HG02970 (cell line): ENCODE results near the gene AIPL1.
"Not testable (repeated sequence)": the region's sequence is repeated elsewhere in the genome, so short reads cannot be mapped to it uniquely, and the experiment has no call there.

Experiments used
- ATAC-seq: cut with Tn5 transposase; IDR thresholded peaks from one replicate; pipeline ENCODE4 v1.9.1; 2021; ENCODE audit warnings: mild to moderate bottlenecking, moderate library complexity, moderate number of reproducible peaks; ENCODE audit not compliant: unreplicated experiment, low FRiP score

The AIPL1 gene

GRCh38 chr17:6435051-6435450, at the start of gene AIPL1:
Gene AIPL1, minus strand, starts transcription at chr17:6435121. Its CDS starts 17 bp downstream, at chr17:6435104.
- ATAC-seq = no peak

DNA sequence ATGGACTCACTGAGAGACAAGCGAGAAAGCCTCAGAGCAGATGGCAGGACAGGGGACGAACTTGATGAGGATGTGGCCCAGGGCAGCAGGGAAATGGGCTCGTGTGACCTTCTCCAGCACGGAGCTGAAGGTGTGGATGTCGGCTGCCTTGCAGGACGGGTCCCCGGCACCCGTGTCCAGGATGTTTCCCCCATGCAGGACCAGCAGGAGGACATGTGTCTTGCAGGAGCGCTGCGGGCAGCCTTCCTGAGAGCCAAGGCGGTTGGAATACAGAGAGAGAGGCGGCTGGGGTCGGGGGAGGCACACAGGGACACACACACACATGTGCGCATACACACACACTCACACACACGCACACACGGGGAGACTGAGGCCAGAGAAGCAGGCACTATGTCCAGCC, 48.6 kb upstream of the AIPL1 start:
- ATAC-seq = no peak

GRCh38 chr17:6482796-6483195, 47.9 kb upstream of the AIPL1 start:
- not testable (repeated sequence) for ATAC-seq

DNA sequence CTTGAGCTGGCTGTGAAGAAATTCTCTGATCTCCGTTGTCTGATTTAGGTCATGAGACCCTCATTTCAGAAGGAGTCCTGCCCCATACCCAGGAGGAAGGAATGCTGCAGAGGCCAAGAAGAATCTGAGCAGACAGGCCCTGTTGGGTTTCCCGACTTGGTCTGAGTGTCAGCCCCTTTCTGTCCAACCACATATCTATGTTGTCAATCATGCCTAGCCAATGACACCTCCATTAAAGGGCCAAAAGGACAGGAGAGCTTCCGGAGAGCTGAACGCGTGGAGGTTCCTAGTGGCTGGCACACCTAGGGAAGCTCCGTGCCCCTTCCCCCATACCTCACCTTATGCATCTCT, 47.2 kb upstream of the AIPL1 start:
- no peak for ATAC-seq

DNA sequence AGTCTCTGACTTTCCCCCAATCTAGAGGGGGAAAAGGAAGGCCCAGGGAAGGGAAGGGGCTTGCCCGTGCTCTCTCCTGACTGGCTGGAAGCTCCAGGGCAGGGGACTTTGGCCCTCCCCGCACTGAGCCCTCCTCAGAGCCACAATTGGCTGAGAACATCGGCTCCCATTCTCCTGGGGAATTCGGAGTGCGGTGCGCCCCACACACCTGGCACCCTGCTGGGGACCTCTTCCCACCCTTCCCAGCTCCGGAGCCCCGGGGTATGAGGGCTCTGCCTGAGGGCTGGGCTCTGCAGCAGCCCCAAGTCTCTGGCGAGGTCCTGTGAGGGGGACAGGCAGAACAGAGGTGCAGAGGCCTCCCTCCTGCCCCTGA, 45.4 kb upstream of the AIPL1 start:
- no peak for ATAC-seq

- ATAC-seq = no peak
Observed at GRCh38 chr17:6479622-6480302, 44.8 kb upstream of the AIPL1 start.

DNA sequence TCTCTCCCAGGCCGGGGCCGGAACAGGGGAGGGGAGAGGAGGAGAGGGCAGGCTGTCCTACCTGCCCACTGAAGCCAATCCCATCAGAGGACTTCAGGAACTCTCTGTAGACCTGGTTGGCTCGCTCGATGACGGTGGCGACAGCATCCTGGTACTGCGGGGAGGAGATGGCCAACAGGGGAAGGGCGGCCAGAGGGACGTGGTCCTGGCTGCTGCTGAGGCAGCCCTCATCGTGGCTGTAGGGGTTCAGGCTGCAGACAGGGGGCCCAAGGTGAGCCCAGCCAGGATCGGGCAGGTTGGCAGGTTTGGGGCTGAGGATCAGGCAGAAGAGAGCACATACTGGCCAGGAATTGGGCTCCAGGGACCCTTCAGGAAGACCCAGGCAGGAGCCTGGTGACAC, 43.6 kb upstream of the AIPL1 start:
- ATAC-seq = no peak

- ATAC-seq = no peak
Observed at GRCh38 chr17:6477831-6478383, 43.0 kb upstream of the AIPL1 start.

DNA sequence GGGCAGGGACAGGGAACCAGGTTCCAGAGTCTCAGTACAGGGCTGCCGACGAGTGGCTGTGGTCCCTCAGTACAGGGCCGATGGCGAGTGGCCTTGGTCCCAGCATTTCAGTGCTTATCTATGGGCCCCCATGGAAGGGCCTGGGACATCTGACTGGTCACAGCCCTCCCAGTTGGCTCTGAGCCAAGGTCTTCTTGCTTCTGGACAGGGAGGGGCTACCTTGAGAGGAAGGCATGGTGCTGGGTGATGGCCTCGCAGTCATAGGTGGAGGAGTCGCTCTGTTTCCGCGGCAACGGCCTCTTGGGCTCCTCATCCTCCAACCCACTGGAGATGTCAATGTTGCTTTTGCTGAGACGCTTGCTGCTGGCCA, 41.9 kb upstream of the AIPL1 start:
- ATAC-seq = no peak

DNA sequence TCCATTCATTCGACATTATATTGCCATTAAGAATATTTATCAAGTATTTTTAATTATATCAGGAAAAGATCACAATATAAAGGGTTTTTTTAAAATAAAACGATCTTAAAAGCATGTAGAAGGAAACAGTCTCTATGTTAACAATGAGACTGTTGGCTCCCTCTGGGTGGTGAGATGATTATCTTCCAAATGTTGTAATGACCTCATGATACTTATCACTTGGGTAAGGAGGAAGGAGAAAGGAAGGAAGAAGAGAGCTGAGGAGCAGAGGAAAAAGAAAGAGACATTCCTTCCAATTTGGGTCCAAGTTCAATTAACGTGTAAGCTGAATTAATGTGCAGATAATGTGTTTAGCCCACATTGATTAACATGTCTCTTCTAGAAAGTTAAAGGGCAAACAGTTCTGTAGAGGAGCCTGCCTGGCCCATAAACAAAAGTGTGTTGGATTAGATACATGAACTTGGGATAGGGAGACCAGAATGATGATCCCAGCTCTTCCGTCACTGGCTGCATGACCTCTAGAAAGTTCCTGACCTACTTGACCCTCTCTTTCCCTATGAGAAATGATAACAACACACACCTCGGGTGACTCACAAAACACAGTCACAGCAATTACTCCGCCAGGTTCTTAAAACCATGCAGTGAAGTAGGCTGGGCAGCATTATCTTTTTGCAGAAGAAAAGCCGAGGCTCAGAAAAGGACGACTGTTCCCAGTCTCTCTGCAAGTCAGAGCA, 41.3 kb upstream of the AIPL1 start:
- no peak for ATAC-seq

DNA sequence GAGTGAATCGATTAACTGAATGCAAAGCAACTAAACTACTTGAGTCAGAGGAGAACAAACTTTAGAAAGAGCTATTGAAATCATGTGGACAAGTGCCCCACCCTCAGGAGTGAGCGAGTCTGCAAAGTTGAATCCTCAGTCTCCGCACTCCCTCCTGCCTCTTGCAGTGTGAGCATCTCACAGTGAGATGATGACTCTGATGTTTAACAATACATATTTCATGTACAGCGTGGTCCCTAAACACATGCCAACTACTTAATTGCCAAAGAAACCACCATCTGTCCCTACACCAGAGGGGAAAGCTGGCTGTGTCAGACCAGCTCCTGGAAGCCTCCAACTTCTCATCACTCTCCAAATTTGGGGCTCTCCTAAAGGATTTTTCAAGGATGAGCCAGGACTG, 40.5 kb upstream of the AIPL1 start:
- ATAC-seq = no peak

DNA sequence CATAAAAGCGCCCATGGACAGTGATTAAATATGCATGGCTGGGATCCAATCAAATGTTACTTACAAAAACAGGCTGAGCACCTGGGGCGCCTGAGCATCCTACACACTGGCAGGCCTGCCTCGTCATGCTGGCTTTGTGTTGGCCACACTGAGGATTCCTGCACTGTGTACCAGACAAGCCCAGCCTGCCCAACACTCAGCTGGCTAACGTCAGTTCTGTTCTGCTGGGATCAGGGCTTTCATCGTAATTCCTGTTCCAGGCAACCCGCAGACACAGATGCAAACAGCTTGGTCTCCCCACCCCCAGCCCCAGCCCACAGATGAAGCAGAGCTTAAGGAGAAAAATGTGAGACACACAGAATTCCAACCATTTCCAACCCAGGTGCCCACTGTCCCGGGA, 40.0 kb upstream of the AIPL1 start:
- ATAC-seq = no peak

GRCh38 chr17:6474376-6474775, 39.5 kb upstream of the AIPL1 start:
- no peak for ATAC-seq

DNA sequence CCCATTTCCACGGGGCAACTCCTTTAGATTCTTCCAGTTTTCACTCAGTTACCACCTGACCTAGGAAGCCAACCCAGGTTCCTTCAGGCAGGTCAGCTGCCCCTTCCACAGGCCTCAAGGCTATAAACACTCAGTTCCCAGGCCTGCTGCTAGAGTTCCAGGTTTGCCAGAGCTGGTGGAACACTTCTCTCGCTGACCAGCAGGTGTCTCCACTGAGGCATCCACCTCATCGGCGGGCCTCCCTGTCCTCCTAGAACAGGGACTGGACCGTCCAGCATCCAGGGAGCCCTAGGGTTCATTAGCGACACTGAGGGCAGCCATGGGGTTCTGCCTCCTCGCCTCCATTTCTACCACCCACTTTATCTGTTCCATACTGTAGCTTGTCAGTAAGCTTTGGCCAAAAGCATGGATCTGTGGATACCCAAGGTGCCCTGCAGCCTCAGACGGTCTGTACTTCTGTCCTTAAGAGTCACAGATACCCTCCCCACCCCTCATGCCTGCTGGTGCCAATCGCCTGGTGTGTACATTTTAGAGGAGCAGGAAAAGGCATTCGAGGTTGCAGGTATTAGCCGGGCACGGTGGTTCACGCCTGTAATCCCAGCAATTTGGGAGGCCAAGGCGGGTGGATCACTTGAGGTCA, 38.3 kb upstream of the AIPL1 start:
- no peak for ATAC-seq

GRCh38 chr17:6472517-6472916, 37.6 kb upstream of the AIPL1 start:
- ATAC-seq = no peak

DNA sequence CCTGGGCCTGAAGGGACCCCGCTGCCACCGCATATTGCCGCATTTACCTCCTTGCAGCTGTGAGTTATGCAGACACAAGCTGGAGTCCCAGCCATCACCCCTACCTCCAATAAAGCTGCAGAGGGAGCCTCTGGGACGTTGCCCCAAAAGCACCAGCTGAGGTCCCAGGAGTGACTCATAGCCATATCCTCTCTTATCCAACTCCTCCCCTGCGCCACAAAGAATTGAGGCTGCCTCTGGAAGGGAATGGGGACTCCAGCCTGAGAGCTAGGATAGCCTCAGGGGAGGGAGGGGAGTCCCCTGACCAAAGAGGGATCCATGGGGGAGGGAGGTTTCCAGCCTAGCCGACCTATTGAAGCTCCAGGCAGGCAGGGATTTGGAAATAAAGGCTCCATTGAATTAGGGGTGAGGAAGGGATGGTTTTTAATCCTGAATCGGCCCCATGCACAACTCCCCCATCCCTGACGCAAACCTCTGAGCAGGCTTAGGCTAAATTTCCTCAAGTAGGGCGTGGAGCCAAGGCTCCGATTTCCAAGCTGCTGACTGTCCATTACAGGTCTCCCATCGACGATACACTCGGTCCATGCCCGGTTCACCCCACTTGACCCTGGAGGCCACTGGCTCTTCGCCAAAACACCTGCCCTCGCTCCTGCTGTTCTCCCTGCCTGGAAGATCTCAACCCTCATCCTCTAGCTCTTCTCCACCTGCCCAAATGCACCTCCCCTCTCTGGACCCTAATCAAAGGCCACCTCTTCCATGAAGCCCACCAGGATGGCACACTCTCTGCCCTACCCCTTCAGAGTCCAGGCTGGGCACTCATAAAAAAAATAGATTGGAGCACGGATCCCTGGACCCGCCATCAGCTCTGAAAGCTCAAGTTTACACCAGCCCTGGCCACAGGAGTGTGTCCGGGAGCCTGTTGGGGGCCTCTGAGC, 36.9 kb upstream of the AIPL1 start:
- no peak for ATAC-seq

DNA sequence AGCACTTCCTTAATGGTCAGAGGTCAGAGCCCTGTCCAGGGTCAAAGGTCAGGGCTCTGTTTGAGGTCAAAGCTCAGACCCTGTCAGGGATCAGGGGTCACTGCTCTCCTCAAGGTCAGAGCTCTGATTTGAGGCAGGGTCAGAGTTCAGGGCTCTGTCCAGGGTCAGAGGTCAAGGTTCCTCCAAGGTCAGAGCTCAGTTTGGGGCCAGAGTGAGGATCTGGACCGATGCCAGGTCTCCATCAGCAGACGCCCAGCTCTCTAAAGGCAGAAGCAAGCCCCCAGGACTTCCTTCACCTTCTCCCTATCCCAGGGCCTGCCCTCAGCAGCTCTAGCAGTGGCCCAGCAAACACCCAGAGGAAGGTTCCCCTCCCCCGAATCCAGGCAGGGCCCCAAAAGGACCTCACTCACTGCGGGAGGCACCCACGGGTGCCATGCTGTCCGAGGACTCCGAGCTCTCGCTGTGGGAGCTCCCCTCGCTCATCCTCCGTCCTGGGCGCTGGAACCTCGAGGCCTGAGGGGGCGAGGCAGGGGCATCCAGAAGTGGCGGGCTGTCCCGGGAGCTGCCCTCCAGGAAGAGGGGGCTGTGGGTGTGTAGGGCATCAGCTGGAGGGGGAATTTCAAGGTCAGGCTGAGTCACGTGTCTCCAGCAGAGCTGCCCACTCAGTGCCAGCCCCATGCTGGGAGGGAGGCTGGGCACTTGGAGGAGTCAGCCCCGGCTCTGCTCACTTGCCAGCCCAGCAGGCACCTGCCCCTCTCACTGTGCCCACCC, 36.0 kb upstream of the AIPL1 start:
- no peak for ATAC-seq

GRCh38 chr17:6470146-6470718, 35.3 kb upstream of the AIPL1 start:
- no peak for ATAC-seq

GRCh38 chr17:6468051-6468790, 33.3 kb upstream of the AIPL1 start:
- ATAC-seq = no peak
